ENCODE measurements around the gene SMAD7. TPM values are rescaled to one million over a fixed set of nuclear protein-coding genes. Genes with fewer than 3 reads are reported as not detected.
A peak's percentile ranks its signal among the peaks of the same experiment; 100 is the strongest.

Gene SMAD7
- total RNA-seq, 2 experiments from 2014 or later: 2.9 to 15.1 TPM

GRCh38 chr18:48919547-48919946 lies 31.2 kb downstream of the SMAD7 start:
- ChIA-PET POLR2A (interaction anchor here (0.5 to 0.9 kb wide), 2 partner anchors 36 to 64 kb away, joined by 4 to 5 read pairs; no protein-coding TSS in a partner anchor), CTCF (ENCODE audit: unreplicated experiment) (no interaction called here)
- intact Hi-C loops (cut with micrococcal nuclease; ENCODE audit: unreplicated experiment): loop anchor here (1.0 kb wide), 1 partner anchor 29 kb away; no protein-coding TSS in a partner anchor
- Histone ChIP-seq H3K27ac (ENCODE audit: low read depth, low read length, poor library complexity, severe bottlenecking) (peak overlapping the region; percentile 95), H3K4me2 (ENCODE audit: low read length) (peak overlapping the region; percentile 75), H3K4me1 (ENCODE audit: insufficient read depth, low read length, poor library complexity, severe bottlenecking) (peaks cover 70% of the 10 kb centered on the region), H3K9me2 (ENCODE audit: insufficient read depth, low read length) (no peaks in the 10 kb centered on the region), H3K79me2 (ENCODE audit: insufficient read depth, low read depth, low read length) (peaks cover 9% of the 10 kb centered on the region; the same call in 1 of the 2 replicates), H3K9me3 (ENCODE audit: low read length) (no peaks in the 10 kb centered on the region), H2AFZ (ENCODE audit: low read length) (no peak overlapping the region), H3K4me3 (ENCODE audit: low read depth, low read length, poor library complexity, severe bottlenecking) (peak overlapping the region; percentile 48), H4K20me1 (ENCODE audit: insufficient read depth, low read length) (no peaks in the 10 kb centered on the region), H3K36me3 (ENCODE audit: insufficient read depth, low read length) (peaks cover 29% of the 10 kb centered on the region; the same call in 1 of the 2 replicates)
- TF ChIP-seq EZH2phosphoT487 (IDR thresholded peaks at IDR 0.05; ENCODE audit: borderline replicate concordance, low read depth, low read length): no peak
- TF ChIP-seq, protein P1, sequence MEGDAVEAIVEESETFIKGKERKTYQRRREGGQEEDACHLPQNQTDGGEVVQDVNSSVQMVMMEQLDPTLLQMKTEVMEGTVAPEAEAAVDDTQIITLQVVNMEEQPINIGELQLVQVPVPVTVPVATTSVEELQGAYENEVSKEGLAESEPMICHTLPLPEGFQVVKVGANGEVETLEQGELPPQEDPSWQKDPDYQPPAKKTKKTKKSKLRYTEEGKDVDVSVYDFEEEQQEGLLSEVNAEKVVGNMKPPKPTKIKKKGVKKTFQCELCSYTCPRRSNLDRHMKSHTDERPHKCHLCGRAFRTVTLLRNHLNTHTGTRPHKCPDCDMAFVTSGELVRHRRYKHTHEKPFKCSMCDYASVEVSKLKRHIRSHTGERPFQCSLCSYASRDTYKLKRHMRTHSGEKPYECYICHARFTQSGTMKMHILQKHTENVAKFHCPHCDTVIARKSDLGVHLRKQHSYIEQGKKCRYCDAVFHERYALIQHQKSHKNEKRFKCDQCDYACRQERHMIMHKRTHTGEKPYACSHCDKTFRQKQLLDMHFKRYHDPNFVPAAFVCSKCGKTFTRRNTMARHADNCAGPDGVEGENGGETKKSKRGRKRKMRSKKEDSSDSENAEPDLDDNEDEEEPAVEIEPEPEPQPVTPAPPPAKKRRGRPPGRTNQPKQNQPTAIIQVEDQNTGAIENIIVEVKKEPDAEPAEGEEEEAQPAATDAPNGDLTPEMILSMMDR (conservative IDR thresholded peaks at IDR 0.05; ENCODE audit: low read length): no peak
- no TSS peak for BruUV-seq (replicated peaks)
- no peak for DNase-seq (ENCODE audit: low spot score)

- Histone ChIP-seq H3K4me1 (ENCODE audit: insufficient read depth, low read length, poor library complexity, severe bottlenecking) (peaks cover 64% of the 10 kb centered on the region), H3K27ac (ENCODE audit: low read depth, low read length, poor library complexity, severe bottlenecking) (peak overlapping the region; percentile 95), H3K79me2 (ENCODE audit: insufficient read depth, low read depth, low read length) (peaks cover 7% of the 10 kb centered on the region; the same call in 1 of the 2 replicates), H4K20me1 (ENCODE audit: insufficient read depth, low read length) (no peaks in the 10 kb centered on the region), H3K4me2 (ENCODE audit: low read length) (peak overlapping the region; percentile 75), H3K36me3 (ENCODE audit: insufficient read depth, low read length) (peaks cover 29% of the 10 kb centered on the region; the same call in 1 of the 2 replicates), H3K4me3 (ENCODE audit: low read depth, low read length, poor library complexity, severe bottlenecking) (peak overlapping the region; percentile 48), H3K9me3 (ENCODE audit: low read length) (no peaks in the 10 kb centered on the region), H3K9me2 (ENCODE audit: insufficient read depth, low read length) (no peaks in the 10 kb centered on the region), H2AFZ (ENCODE audit: low read length) (no peak overlapping the region)
- ChIA-PET POLR2A (interaction anchor here (0.6 kb wide), 1 partner anchor 50 kb away, joined by 3 read pairs; no protein-coding TSS in a partner anchor), CTCF (ENCODE audit: unreplicated experiment) (no interaction called here)
- intact Hi-C loops (cut with micrococcal nuclease; ENCODE audit: unreplicated experiment): loop anchor here (1.0 kb wide), 1 partner anchor 29 kb away; no protein-coding TSS in a partner anchor
- peak; percentile 84 for DNase-seq (ENCODE audit: low spot score)
- no peak for TF ChIP-seq EZH2phosphoT487 (IDR thresholded peaks at IDR 0.05; ENCODE audit: borderline replicate concordance, low read depth, low read length)
- TF ChIP-seq, protein P1 (conservative IDR thresholded peaks at IDR 0.05; ENCODE audit: low read length): peak; percentile 52
- BruUV-seq (replicated peaks): no TSS peak
Measured at GRCh38 chr18:48918660-48919456, 31.9 kb downstream of the SMAD7 start.

Data from OCI-LY7 (cell line).